Sciatic nerve (tissue), 2 donors: ENCODE measurements around the gene TBC1D32. TPM values are rescaled to one million over a fixed set of nuclear protein-coding genes. Genes with fewer than 3 reads are reported as not detected.
"Not testable (repeated sequence)": the region's sequence is repeated elsewhere in the genome, so short reads cannot be mapped to it uniquely, and the experiment has no call there.

Experiments used
- ATAC-seq: fragments of 200-7000 bp; cut with Tn5 transposase; one replicate; pipeline ENCODE4 v1.9.1; 2020; ENCODE audit warnings: mild to moderate bottlenecking, moderate library complexity
- DNase-seq: peaks from one replicate; pipeline ENCODE4 v3.0.0-alpha.2; 2020; ENCODE audit warnings: low spot score
- intact Hi-C: fragments of 100-400 bp; cut with DNase I; formaldehyde crosslinking; loops from one replicate; pipeline ENCODE4 v1.14.2; 2022
- total RNA-seq: library from RNA; stranded (reverse); fragmentation: NEBNext Ultra II Directional; extraction: Animal tissue kit (Norgen Biotek cat#: 25700); gene quantifications from one replicate; pipeline ENCODE4 v1.2.1, GENCODE V29; 2021
- donor health status: DM: no; HTN: no; CAD: no.
- donor health status: DM: no; HTN: no; CAD: no.

Gene TBC1D32
- total RNA-seq, 1 donor from 2014 or later = 18.4 TPM

DNA sequence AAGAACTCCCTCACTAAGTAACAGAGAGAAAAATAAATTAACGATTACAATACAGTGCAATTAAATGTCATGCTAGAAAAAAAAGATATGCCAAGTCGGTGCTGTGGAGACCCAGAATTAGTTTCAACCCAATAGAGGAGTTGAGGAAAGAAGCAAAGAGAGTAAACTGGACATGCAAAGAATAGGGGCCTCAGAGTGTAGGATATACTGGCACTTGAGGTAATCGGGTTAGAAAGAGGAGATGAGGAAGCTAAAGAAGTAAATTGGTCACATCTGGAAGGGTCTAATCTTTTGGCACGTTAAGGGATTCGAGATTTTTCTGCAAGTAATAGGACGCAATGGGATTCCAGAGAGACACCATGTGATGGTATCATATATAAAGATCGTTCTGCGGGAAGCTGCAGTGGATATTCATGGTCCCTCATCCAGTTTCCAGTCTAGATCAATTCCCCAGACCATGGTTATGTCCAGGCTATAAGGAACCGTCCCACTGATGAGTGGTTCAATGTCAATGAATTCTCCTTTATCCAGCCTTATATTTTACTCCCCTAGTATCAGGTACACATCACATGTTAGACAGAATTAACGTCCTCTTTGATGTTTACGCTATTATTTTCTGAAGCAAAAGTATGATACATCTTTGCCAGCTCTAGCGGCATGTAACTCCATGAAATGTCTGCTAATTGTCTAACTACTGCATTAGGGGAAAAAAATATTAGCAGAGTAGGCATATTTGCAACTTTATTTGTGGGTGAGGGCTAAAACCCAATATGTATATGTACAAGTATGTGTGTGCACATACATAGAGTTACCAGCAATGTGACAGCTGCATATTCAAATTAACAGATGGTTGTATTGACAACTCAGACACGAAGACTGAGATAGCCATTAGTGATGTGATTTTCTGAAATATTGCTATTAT lies 1.1 kb upstream of the TBC1D32 start:
- DNase-seq (no peak), ATAC-seq (peak; percentile 8)
- intact Hi-C loops = no loop called here

DNA sequence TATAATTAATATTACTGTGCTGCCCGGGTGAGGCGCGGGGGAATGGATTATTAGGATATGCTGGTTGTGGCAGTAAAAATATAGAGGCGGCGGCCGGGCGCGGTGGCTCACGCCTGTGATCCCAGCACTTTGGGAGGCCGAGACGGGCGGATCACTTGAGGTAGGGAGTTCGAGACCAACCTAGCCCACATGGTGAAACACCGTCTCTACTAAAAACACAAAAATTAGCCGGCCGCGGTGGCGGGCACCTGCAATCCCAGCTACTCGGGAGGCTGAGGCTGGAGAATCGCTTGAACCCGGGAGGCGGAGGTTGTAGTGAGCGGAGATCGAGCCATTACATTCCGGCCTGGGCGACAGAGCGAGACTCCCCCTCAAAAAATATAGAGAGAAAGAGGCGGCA lies 586 bp downstream of the TBC1D32 start:
- ATAC-seq, DNase-seq, intact Hi-C loops: not testable (repeated sequence)

DNA sequence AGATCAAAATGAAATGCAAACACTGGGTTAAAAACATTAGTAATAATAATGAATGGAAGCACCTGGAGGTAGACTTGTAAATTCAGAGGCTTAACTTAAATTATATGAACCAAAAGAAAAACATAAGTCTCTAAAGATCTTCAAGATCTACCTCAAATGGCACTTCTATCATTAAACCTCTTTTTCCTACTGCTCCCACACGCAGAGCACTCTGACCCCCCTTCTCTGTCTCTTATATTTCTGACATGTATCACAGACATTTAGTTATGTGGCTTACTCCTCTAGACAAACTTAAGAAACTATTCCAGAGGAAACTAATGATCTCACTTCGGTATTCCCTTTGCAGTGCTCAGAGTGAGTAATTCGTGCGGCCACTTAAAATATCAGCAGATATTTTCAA lies 1.1 kb downstream of the TBC1D32 start:
- DNase-seq (no peak), ATAC-seq (no peak)
- intact Hi-C loops = no loop called here

- intact Hi-C loops = no loop called here
- DNase-seq (no peak), ATAC-seq (no peak)
These were observed 3.8 kb downstream of the TBC1D32 start for GRCh38 chr6:121330516-121330915.

GRCh38 chr6:121321282-121321681 lies 13.0 kb downstream of the TBC1D32 start:
- ATAC-seq = no peak
- intact Hi-C loops = no loop called here
- no peak for DNase-seq

- DNase-seq (no peak), ATAC-seq (no peak)
- intact Hi-C loops = loop anchor here (10.0 kb wide), 1 partner anchor 185 kb away; no protein-coding TSS in a partner anchor
These were observed 14.7 kb downstream of the TBC1D32 start for GRCh38 chr6:121319603-121320002.

DNA sequence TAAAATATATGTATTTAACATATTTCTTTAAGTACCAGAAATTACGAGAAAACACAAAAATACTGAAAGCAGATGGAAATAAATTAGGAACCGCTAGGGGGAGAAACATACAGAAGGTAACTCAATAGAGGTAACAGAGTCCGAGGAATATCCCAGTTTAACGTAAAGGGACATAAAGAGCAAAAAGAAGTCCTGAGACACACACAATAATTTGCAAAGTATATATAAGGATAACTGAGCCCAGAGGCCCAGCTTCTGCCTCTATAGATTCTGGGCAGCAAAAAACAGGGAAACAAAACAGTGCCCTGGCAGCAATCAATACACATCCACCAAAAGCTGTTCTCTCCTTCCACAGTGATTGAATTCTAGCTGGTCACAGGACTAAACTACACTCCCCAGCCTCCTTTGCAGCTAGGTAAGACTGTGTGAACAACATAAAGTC lies 15.1 kb downstream of the TBC1D32 start:
- ATAC-seq (no peak), DNase-seq (no peak)
- intact Hi-C loops = loop anchor here (10.0 kb wide), 1 partner anchor 184 kb away; no protein-coding TSS in a partner anchor

DNA sequence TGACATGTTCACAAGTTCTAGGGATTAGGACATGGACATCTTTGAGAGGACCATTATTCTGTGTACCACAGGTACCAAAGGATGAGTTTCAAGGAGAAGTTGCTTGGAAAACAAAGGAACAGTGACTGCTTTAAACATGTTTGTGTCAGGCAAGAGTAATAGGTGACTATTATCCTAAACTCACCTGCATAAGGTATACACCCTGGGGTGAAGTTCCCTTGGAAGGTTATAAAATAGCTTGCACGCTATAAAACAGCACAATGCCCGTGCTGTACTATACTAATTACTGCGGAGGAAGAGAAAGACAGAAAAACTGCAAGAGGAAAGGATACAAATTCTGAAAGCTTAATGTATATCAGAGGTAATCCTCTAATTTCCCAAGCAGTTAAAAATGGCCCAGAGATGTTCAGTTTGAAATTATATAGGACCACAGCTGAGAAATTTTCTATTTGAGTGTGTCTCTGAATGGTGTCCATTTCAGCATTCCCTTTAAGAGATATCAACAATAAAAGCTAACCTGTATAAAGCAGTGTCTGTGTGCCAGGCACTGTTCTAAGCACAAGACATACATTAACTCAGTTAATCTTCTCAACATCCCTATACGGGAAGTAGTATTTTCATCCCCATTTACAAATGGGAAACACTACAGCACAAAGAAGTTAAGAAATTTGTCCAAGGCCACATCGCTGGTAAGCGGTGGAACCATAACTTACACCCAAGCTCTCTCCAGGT lies 19.7 kb downstream of the TBC1D32 start:
- ATAC-seq (no peak), DNase-seq (no peak)
- intact Hi-C loops = loop anchor here (10.0 kb wide), 1 partner anchor 180 kb away; no protein-coding TSS in a partner anchor

DNA sequence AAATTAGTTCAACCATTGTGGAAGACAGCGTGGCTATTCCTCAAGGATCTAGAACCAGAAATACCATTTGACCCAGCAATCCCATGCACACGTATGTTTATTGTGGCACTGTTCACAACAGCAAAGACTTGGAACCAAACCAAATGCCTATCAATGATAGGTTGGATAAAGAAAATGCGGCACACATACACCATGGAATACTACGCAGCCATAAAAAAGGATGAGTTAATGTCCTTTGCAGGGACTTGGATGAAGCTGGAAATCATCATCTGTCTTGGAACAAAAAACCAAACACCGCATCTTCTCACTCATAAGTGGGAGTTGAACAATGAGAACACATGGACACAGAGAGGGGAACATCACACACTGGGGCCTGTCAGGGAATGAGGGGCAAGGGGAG lies 22.5 kb downstream of the TBC1D32 start:
- DNase-seq, ATAC-seq: not testable (repeated sequence)
- intact Hi-C loops = loop anchor here (10.0 kb wide), 1 partner anchor 177 kb away; no protein-coding TSS in a partner anchor

- DNase-seq (no peak), ATAC-seq (no peak)
These were observed 23.8 kb downstream of the TBC1D32 start for GRCh38 chr6:121310495-121310894.

DNA sequence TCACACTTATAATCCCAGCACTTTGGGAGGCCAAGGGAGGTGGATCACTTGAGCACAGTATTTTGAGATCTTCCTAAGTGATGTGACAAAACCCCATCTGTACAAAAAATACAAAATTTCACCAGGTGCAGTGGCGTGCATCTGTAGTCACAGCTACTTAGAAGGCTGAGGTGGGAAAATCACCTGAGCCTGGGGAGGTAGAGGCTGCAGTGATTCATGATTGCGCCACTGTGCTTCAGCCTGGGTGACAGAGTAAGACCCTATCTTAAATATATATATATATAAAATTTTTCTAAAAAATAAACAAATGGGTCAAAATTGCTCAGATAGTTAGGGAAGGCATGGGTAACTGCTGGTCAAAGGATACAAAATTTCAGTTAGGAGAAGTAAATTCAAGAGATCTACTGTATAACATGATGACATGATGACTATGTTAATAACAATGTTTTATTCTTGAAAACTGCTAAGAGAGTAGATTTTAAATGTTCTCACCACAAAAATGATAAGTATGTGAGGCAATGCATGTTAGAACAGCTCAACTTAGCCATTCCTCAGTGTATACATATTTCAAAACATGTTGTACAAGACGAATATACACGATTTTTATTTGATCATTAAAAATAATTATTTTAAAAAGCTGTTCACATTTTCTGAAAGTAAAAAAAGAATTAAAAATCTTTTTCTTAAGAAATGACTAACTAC lies 24.4 kb downstream of the TBC1D32 start:
- ATAC-seq (no peak), DNase-seq (no peak)
- intact Hi-C loops = loop anchor here (10.0 kb wide), 1 partner anchor 175 kb away; no protein-coding TSS in a partner anchor

More at GRCh38 chr6:121310495-121310894, 23.8 kb downstream of the TBC1D32 start:
- intact Hi-C loops = loop anchor here (10.0 kb wide), 1 partner anchor 176 kb away; no protein-coding TSS in a partner anchor

- DNase-seq = no peak
- intact Hi-C loops = no loop called here
- no peak for ATAC-seq
These were observed 28.2 kb downstream of the TBC1D32 start for GRCh38 chr6:121305957-121306607.

DNA sequence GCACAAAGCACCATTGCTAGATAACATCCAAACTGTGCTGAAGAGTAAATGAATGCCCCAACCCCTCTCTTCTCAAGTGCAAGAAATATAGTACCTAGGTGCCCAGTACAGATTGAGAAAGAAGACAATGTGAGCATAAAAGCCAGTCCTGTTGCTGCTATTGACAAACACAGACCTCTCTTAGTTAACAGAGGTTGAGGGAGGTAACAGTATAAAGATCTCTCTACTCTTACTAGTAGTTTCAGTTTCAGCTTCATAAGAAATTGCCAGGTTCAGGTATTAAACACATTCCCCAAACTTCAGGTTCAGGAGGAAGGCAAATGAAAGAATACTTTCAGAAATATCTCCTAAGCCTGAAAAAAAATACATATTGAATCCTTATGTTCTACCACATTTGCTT lies 31.4 kb downstream of the TBC1D32 start:
- no peak for DNase-seq
- intact Hi-C loops = no loop called here
- ATAC-seq = no peak

DNA sequence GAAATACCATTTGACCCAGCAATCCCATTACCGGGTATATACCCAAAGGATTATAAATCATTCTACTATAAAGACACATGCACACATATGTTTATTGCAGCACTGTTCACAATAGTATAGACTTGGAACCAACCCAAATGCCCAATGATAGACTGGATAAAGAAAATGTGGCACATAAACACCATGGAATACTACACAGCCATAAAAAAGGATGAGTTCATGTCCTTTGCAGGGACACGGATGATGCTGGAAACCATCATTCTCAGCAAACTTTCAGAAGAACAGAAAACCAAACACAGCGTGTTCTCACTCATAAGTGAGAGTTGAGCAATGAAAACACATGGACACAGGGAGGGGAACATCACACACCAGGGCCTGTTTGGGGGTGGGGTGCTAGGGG lies 33.1 kb downstream of the TBC1D32 start:
- ATAC-seq, intact Hi-C loops, DNase-seq: not testable (repeated sequence)

GRCh38 chr6:121297694-121298093 lies 36.6 kb downstream of the TBC1D32 start:
- ATAC-seq (no peak), DNase-seq (no peak)
- intact Hi-C loops = no loop called here

DNA sequence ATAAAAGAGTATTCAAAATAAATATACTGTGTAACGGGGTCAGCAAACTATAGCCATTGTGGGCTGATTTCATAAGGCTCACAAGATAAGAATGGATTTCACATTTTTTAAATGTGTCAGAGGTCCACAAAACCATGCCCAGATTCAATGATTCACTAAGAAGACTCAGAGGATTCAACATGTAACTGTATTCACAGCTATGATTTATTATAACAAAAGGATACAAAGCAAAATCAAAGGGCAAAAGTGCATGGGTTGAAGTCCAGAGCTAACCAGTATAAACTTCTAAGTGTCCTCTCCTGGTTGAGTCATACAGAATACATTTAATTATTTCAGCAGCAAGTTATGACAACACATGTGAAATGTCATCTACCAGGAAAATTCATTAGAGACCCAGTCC lies 49.2 kb downstream of the TBC1D32 start:
- DNase-seq (no peak), ATAC-seq (no peak)
- intact Hi-C loops = no loop called here

DNA sequence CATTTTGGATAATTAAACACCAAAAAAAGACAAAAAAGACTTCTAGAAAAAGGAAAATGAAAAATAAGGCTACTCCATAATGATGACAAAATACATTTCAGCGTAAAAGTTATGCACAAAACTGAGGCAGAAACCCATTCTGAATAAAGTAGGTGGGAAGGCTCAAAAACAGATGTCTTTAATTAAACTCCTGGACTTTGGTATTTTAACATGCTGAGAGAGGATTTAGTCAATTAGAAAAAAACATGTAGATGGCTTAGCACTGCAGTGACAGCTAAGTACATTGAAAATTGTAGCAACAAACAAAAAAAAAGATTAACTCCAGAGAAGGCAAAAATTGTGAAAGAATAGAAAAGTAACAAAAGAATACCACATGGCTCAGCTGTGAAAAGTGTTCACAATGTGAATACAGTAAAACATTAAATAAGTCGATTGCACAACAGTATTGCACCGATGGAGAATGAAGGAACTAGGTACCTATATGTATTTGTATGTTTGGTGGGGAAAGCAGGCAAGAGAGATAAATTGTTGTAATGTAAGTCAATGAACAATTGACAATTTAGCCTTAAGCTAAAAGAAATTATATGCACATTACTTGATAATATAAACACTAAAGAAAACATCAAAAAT lies 59.5 kb downstream of the TBC1D32 start:
- ATAC-seq (no peak), DNase-seq (no peak)
- intact Hi-C loops = no loop called here

DNA sequence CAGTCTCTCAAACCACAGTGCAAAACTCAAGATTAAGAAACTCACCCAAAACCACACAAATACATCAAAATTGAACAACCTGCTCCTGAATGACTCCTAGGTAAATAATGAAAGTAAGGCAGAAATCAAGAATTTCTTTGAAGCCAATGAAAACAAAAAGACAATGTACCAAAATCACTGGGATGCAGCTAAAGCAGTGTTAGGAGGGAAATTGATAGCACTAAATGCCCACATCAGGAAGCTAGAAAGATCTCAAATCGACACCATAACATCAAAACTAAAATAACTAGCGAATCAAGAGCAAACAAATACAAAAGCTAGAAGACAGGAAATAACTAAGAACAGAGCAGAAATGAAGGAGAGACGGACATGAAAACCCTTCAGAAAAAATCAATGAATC lies 70.5 kb downstream of the TBC1D32 start:
- DNase-seq (no peak), ATAC-seq (no peak)
- intact Hi-C loops = no loop called here
